Measurements from ENCODE around the gene IFNAR1.

- TF ChIP-seq CTCF (IDR thresholded peaks at IDR 0.05; ENCODE audit: low read depth, low read length) (no peak), POLR2A (IDR thresholded peaks at IDR 0.05; ENCODE audit: extremely low read depth, insufficient read length) (no peak), MYC (IDR thresholded peaks at IDR 0.05; ENCODE audit: low read depth, low read length) (no peak)
Measured at GRCh38 chr21:33325222-33326067, 675 bp downstream of the IFNAR1 start.

Measured in NB4 (cell line).